Measurements from ENCODE around the gene ERGIC3.

- TF ChIP-seq CTCF (conservative IDR thresholded peaks at IDR 0.05; ENCODE audit: low read depth, low read length), result no peak
- no peak for TF ChIP-seq RCOR1 (IDR thresholded peaks at IDR 0.05; ENCODE audit: insufficient replicate concordance, low read length)
- TF ChIP-seq SMC3 (IDR thresholded peaks at IDR 0.05; ENCODE audit: low read depth, low read length), result no peak
- TF ChIP-seq POLR2A (IDR thresholded peaks at IDR 0.05; ENCODE audit: low read depth, low read length), result no peak
Measured at GRCh38 chr20:35592339-35592974, 50.6 kb downstream of the ERGIC3 start.

Data from IMR-90 (cell line).